ENCODE data around the gene MAGEA9B.
"Not testable (repeated sequence)": the region's sequence is repeated elsewhere in the genome, so short reads cannot be mapped to it uniquely, and the experiment has no call there.

The MAGEA9B gene

DNA sequence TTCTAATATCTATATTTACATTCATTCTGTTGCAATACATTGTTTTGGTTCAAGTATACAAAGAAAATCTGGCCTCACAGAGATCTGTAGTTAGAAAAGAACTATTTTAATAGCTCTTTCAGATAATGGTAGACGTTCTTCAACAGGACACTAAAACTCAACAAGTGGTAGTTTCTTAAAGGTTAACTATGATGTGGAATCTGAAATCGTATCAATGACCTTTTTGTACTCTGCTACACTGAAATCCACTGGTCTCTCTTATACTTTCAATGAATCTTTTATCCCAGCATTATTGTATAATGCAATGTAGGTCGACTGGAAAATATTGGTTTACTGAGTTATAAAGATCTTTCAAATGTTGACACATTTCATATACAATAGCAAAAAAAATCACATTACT is 31.6 kb upstream of the MAGEA9B start:
- DNase-seq (ENCODE audit: low spot score), result no peak
- TF ChIP-seq, protein P1, sequence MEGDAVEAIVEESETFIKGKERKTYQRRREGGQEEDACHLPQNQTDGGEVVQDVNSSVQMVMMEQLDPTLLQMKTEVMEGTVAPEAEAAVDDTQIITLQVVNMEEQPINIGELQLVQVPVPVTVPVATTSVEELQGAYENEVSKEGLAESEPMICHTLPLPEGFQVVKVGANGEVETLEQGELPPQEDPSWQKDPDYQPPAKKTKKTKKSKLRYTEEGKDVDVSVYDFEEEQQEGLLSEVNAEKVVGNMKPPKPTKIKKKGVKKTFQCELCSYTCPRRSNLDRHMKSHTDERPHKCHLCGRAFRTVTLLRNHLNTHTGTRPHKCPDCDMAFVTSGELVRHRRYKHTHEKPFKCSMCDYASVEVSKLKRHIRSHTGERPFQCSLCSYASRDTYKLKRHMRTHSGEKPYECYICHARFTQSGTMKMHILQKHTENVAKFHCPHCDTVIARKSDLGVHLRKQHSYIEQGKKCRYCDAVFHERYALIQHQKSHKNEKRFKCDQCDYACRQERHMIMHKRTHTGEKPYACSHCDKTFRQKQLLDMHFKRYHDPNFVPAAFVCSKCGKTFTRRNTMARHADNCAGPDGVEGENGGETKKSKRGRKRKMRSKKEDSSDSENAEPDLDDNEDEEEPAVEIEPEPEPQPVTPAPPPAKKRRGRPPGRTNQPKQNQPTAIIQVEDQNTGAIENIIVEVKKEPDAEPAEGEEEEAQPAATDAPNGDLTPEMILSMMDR (IDR thresholded peaks at IDR 0.05; ENCODE audit: extremely low read depth, missing control alignments), result no peak

DNA sequence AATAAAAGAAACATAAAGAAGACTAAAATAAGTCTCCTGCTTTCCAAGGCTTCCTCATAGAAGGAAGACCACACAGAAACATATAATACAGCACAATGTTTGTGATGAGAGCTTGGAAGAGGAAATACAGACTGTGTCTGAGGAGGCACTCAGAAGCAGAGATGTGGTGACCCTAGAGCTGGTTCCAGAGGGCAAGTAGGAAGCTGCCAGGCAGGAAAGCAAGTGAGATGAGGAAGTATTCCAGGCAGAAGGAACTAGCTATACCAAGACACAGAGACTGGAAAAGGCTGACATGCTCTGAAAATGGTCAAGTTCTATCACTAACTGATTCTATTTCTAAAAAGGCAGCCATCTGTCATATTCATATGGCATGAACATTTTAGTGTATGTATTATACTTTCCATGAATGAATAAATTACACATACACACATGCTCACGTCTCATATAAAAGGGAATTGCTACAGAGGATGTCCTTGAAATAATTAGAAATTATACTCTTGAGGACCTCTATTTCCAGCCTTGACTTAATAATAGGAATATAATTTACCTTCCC is 24.4 kb upstream of the MAGEA9B start:
- TF ChIP-seq, protein P1 (IDR thresholded peaks at IDR 0.05; ENCODE audit: extremely low read depth, missing control alignments), result no peak
- DNase-seq (ENCODE audit: low spot score), result no peak

DNA sequence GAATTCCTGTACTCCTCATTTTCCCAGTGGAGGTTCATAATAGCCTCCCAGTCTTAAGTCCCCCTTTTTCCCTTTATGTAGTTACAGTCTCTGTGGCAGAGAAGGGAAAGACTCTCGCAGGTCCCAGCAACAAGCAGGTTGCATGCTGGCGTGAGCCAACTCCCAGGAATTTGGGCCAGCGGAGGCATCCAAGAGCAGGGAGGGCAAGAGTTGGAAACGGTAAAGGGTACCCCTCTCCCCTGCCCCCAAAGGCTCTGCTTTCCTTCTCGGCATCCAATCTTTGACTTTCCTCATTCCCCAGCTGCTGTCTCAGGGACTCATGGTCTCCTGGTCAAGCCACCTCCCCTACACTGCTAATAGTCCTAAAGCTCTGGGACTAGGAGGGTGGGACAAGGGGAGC is 23.3 kb upstream of the MAGEA9B start:
- no peak for DNase-seq (ENCODE audit: low spot score)
- TF ChIP-seq, protein P1 (IDR thresholded peaks at IDR 0.05; ENCODE audit: extremely low read depth, missing control alignments), result no peak

DNA sequence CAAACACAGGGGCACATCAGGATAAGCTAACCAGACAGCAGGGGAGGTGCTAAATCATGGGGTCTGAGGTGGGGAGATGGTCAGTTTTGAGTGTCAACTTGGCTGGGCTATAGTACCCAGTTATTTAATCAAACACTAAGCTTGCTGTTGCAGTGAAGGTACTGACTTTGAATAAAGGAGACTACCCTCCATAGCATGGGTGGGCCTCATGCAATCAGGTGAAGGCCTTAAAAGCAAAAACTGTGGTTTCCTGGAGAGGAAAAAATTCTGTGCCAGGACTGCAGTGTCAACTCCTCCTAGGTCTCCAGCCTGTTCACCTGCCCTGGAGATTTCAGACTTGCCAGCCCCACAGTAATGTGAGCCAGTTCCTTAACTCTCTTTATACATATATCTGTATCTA is 20.4 kb upstream of the MAGEA9B start:
- TF ChIP-seq, protein P1 (IDR thresholded peaks at IDR 0.05; ENCODE audit: extremely low read depth, missing control alignments), result no peak
- DNase-seq (ENCODE audit: low spot score), result no peak

DNA sequence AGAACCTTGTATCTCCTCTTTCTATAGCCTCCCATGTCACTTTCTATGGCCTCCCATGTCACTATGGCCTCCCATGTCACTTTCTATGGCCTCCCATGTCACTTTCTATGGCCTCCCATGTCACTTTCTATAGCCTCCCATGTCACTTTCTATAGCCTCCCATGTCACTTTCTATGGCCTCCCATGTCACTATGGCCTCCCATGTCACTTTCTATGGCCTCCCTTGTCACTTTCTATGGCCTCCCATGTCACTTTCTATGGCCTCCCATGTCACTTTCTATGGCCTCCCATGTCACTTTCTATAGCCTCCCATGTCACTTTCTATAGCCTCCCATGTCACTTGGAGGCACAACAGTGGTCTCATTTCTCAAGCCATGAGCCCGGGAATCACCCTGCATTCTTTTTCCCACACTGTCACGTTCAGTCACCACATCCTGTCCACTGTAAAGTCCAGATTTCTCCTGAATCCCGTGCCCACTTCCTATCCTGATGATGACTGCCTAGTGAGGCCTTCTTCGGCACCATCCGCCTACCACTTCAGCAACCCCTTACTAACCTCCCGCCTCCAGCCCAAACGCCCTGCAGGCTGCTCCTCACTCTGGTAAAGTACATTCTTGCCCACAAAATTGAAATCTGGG is 18.1 kb upstream of the MAGEA9B start:
- not testable (repeated sequence) for DNase-seq (ENCODE audit: low spot score)

DNA sequence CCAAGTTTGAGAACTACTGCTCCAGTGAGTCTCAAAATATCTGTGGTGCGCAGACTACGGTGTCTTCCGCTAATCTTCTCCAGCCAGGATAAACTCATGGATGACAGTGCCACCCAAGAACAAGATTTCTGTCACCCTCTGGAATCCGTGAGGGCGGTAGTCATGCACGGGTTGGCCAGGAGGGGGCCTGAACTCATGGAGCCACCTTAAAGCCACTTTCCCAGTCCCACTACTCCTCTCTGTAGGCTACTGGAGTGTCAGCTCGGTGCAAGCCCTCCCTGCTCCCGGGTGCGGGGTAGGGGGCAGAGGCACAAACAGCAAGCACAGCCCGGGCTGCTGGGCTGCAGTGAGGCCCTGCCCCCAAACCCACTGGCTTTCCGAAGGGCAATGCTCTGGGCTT is 11.3 kb upstream of the MAGEA9B start:
- not testable (repeated sequence) for DNase-seq (ENCODE audit: low spot score)

DNA sequence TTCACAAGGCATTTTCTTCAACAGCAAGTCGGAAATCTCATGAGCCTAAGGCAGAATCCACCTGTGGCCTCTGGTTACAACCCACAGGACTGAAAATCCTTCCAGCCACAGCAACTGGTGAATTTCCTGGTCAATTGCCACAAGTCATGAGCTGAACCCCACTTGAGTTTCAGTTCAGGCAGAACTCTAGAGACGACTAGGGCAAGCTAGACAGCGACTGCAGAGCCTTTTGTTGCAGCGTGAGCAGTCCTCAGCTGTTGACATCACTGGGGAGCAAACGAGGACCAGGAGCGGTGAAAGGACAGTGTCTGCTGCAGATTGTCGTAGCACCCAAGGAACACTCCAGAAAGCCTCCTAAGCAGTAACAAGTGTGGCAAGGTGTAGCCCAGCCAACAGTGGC is 8.7 kb upstream of the MAGEA9B start:
- not testable (repeated sequence) for DNase-seq (ENCODE audit: low spot score)

DNA sequence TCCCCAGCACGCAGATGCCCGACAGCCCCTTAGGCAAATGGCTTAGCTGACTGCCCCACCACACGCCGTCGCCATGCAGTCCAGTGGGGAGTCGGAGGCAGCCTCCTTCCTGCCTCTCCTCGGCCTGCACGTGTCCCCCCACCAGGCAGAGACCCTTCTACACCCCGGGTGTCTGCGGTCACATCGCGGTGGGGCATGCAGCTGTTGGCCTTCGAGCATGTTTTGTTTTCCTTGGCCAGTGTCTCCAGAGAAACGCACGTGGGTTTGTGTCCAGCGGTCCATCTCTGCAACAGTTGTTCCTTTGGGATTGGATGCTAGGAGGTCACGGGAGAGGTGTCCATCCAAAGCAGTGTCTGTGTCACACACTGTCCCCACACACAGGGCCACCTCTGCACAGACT is 8.0 kb upstream of the MAGEA9B start, which contains the start of gene HSFX2:
TSS of gene HSFX2 (minus strand) at position 101 of the 400 bp plus-strand sequence. CDS start 614 bp downstream, outside the sequence.
- not testable (repeated sequence) for DNase-seq (ENCODE audit: low spot score)

DNA sequence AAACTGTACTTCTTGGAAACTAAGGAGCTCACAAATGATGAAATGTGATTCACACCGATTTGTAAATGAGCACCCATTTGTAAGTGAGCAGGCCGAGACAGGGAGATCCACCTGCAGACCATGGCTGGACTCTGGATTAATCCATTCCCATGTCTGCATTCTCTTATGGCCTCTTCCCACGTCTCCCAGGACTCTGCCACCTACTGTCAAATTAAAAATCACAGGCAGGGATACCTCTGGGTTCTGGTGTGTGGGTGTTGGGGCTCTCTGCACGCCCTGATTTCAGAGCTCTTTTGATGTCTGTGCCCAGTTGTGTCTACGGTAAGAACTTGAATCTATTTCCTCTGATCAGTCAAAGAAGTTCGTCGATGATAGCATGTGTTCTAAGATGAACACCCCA is 3.7 kb upstream of the MAGEA9B start:
- not testable (repeated sequence) for DNase-seq (ENCODE audit: low spot score)

DNA sequence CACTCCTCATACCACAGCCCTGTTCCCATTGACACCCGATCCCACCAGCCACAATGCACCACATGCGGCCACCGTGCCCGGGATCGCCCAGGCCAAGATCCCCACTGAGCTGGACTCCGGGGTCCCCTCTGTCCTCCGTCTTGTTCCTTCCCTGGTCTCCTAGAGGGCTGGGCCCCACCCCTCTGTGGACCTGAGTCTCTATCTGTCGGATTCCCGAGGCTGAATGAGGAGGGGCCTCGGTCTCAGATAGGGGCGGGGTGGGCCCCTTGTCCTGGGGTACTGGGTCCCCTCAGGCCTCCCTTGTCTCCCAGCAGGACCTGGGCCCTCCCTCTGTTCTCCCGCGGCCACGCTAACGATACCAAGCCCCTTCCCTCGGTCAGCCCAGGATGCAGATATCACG is 1.6 kb downstream of the MAGEA9B start:
- DNase-seq (ENCODE audit: low spot score), result not testable (repeated sequence)

DNA sequence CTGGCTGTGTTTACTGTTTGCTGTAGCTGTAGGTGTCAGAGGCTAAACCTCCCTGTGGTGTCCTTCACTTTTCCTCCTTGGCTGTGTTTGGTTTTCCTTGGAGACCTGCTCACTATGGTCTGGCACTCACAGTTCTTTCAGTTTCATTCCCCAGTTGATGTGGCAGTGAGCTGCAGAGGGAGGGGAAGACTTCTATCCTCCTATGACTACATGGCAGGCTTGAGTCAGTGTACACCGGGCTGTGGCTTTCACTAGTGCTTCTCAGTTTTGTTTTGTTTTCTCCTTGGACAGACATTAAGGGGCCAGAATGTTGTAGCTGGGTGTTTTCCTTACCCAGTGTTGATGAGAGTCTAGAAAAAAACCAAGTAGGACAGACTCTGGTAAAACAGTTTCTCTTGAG is 13.8 kb downstream of the MAGEA9B start:
- not testable (repeated sequence) for DNase-seq (ENCODE audit: low spot score)

Measured in GM20000 (cell line).